K562 (cell line): ENCODE data around the gene MEF2D. TPM values are rescaled to one million over a fixed set of nuclear protein-coding genes. Genes with fewer than 3 reads are reported as not detected.

Source experiments
- ATAC-seq: fragments of 200-7000 bp; cut with Tn5 transposase; 3 replicates; pipeline ENCODE4 v1.9.1; 2020; ENCODE audit warnings: moderate library complexity
- BruUV-seq: library from RNA; stranded (reverse); fragments of 400-500 nt; replicated peaks from 2 replicates; lab custom pipeline; 2021; lab: Mats Ljungman, UMichigan
- CTCF ChIA-PET: fragments of 300-600 bp; formaldehyde crosslinking; extraction: SDS; loops from one replicate; lab custom pipeline; 2021; ENCODE audit warnings: low intra/inter-chr PET ratio; lab: Yijun Ruan, JAX
- POLR2A ChIA-PET: fragments of 300-600, 350-650 bp; sonication (Branson Sonifier 250); formaldehyde crosslinking; extraction: SDS; loops from one replicate; lab custom pipeline; 2021; ENCODE audit warnings: antibody characterized with exemption, inconsistent platforms; lab: Yijun Ruan, JAX
- DNase-seq, 4 experiments: peaks; one replicate each; pipeline versions ENCODE4 v3.0.0 to v3.0.0-alpha.2; 2011 to 2018; ENCODE audit warnings: low spot score in 3 of 4, mixed read lengths in 3 of 4; ENCODE audit errors: extremely low read depth in 1 of 4
- FAIRE-seq: peaks from 2 replicates; lab custom pipeline; 2011; peaks lifted over from hg19 to GRCh38; lab: Jason Lieb, UNC
- H2AFZ ChIP-seq: 2 replicates; pipeline ENCODE4 v1.6.0; 2011; ENCODE audit warnings: low read depth, low read length, control low read depth, inconsistent platforms
- H3K27ac ChIP-seq: fragments of 200-600 bp; 3 replicates; pipeline ENCODE4 v1.8.0; 2011; ENCODE audit warnings: low read depth, mild to moderate bottlenecking, control low read depth, inconsistent platforms, low read length, moderate library complexity, mixed read lengths; ENCODE audit errors: extremely low read depth
- H3K27me3 ChIP-seq, 2 experiments: fragments of 300-600 bp in 1 of 2; 2 replicates in 1 of 2; 3 replicates in 1 of 2; pipeline versions ENCODE4 v1.6.0 to v1.8.0; 2011; ENCODE audit warnings: inconsistent platforms in 2 of 2, low read length in 2 of 2, mild to moderate bottlenecking in 1 of 2, mixed read lengths in 1 of 2, moderate library complexity in 1 of 2; ENCODE audit not compliant: control insufficient read depth in 2 of 2, insufficient read depth in 2 of 2
- H3K36me3 ChIP-seq: fragments of 300-600 bp; 3 replicates; pipeline ENCODE4 v1.8.0; 2011; ENCODE audit warnings: mild to moderate bottlenecking, low read length, inconsistent platforms; ENCODE audit not compliant: control insufficient read depth, insufficient read depth
- H3K4me1 ChIP-seq, 2 experiments: fragments of 200-600 bp in 1 of 2; replicated peaks in 1 of 2; 2 replicates in 1 of 2; 3 replicates in 1 of 2; pipeline versions ENCODE4 v1.5.1 to v1.8.0; 2011; ENCODE audit warnings: inconsistent platforms in 2 of 2, low read length in 2 of 2, mild to moderate bottlenecking in 1 of 2, mixed read lengths in 1 of 2, moderate library complexity in 1 of 2; ENCODE audit not compliant: control insufficient read depth in 2 of 2, insufficient read depth in 2 of 2
- H3K4me2 ChIP-seq: 2 replicates; pipeline ENCODE4 v1.6.1; 2011; ENCODE audit warnings: low read length, control low read depth, inconsistent platforms, mixed read lengths; ENCODE audit not compliant: insufficient read depth
- H3K4me3 ChIP-seq: fragments of 200-600 bp; sonication (generic), shearing (Covaris generic); 2 replicates; pipeline ENCODE4 v1.5.1; 2016; ENCODE audit warnings: control low read depth, inconsistent platforms
- H3K79me2 ChIP-seq: fragments of 200-600 bp; 3 replicates; pipeline ENCODE4 v1.8.0; 2011; ENCODE audit warnings: low read length, inconsistent platforms; ENCODE audit not compliant: control insufficient read depth, insufficient read depth
- H3K9ac ChIP-seq, 2 experiments: 2 replicates each; pipeline versions ENCODE4 v1.6.0 to v1.6.1; 2011; ENCODE audit warnings: low read depth in 2 of 2, low read length in 2 of 2, control low read depth in 1 of 2, inconsistent platforms in 1 of 2, mild to moderate bottlenecking in 1 of 2, mixed read lengths in 1 of 2; ENCODE audit not compliant: insufficient read depth in 1 of 2
- H3K9me1 ChIP-seq: one replicate; pipeline ENCODE4 v1.6.0; 2011; ENCODE audit warnings: inconsistent platforms, mild to moderate bottlenecking, low read length, moderate library complexity; ENCODE audit not compliant: control insufficient read depth, insufficient read depth
- H3K9me3 ChIP-seq: replicated peaks from 2 replicates; pipeline ENCODE4 v1.5.1; 2011; ENCODE audit warnings: low read depth, low read length, inconsistent platforms; ENCODE audit not compliant: control insufficient read depth, insufficient read depth
- H4K20me1 ChIP-seq: replicated peaks from 2 replicates; pipeline ENCODE4 v1.6.1; 2011; ENCODE audit warnings: low read length, inconsistent platforms, mixed read lengths; ENCODE audit not compliant: control insufficient read depth, insufficient read depth
- CEBPG ChIP-seq, 3 experiments: fragments of 200-800 bp in 1 of 3; sonication (Bioruptor generic) in 1 of 3; sonication (generic) in 1 of 3; formaldehyde crosslinking in 1 of 3; IDR thresholded peaks in 2 of 3; conservative IDR thresholded peaks in 1 of 3; 2 replicates each; pipeline versions ENCODE4 v1.6.1 to v1.8.0; 2016 to 2022; ENCODE audit warnings: missing compliant biosample characterization in 2 of 3, missing genetic modification characterization in 2 of 3, mild to moderate bottlenecking in 1 of 3, missing genetic modification reagents in 1 of 3
- GABPB2 ChIP-seq: fragments of 250-450 bp; sonication (Bioruptor Pico); conservative IDR thresholded peaks from 2 replicates; pipeline ENCODE4 v1.5.1; 2021; ENCODE audit warnings: mild to moderate bottlenecking
- MYNN ChIP-seq, 2 experiments: sonication (generic); formaldehyde crosslinking in 1 of 2; IDR thresholded peaks; 2 replicates each; pipeline versions ENCODE4 v1.5.0 to v1.6.1; 2016 to 2020; ENCODE audit warnings: antibody characterized with exemption in 1 of 2, missing genetic modification reagents in 1 of 2
- PCBP1 ChIP-seq: fragments of 200-400 bp; formaldehyde crosslinking; IDR thresholded peaks from 2 replicates; pipeline ENCODE4 v1.6.1; 2018; ENCODE audit warnings: mild to moderate bottlenecking, low read depth, low read length; ENCODE audit not compliant: poor library complexity, severe bottlenecking
- POU5F1 ChIP-seq: fragments of 150-350 bp; IDR thresholded peaks from 2 replicates; pipeline ENCODE4 v1.6.1; 2014; ENCODE audit warnings: borderline replicate concordance, low read length, low read depth, mild to moderate bottlenecking; ENCODE audit not compliant: partially characterized antibody
- U2AF2 ChIP-seq: fragments of 200-400 bp; formaldehyde crosslinking; optimal IDR thresholded peaks from 2 replicates; pipeline ENCODE3; 2017; ENCODE audit warnings: low read depth, mild to moderate bottlenecking, low read length
- ZNF408 ChIP-seq: fragments of 250-450 bp; sonication (Bioruptor Pico); IDR thresholded peaks from 2 replicates; pipeline ENCODE4 v1.4.0; 2020; ENCODE audit warnings: low read depth, mild to moderate bottlenecking, moderate library complexity
- WGBS: fragments of 100-300 bp; shearing (Covaris generic); methylation state at CpG from one replicate; pipeline ENCODE4 v1.1.6; 2016; ENCODE audit warnings: low coverage, mixed read lengths; ENCODE audit not compliant: insufficient coverage; ENCODE audit errors: missing lambda C conversion rate; 5-methylcytosine and 5-hydroxymethylcytosine counted together
- in situ Hi-C: fragments of 300-500 bp; cut with MboI; formaldehyde crosslinking; loops from 4 replicates; pipeline ENCODE4 v1.15.0; 2018; ENCODE audit warnings: inconsistent platforms, mixed read lengths
- intact Hi-C: fragments of 100-400 bp; cut with micrococcal nuclease; formaldehyde crosslinking; loops from 2 replicates; pipeline ENCODE4 v1.14.2; 2022
- polyA plus RNA-seq, 8 experiments: library from polyadenylated mRNA; depleted of rRNA in 4 of 8; stranded (reverse) in 5 of 8; unstranded in 3 of 8; fragments of >200 nt; fragmentation: Nextera tagmentation in 2 of 8; fragmentation: Illumina TruSeq in 1 of 8; extraction: Ambion mirVana in 2 of 8; extraction: Trizol in 1 of 8; gene quantifications; 2 replicates each; pipeline versions ENCODE4 v1.2.1 to v1.2.3, GENCODE V29; 2011 to 2014; ENCODE audit warnings: inconsistent platforms in 1 of 8, missing spikeins in 1 of 8
- total RNA-seq, 7 experiments: library from RNA; depleted of rRNA in 6 of 7; stranded (reverse); fragments of >200 nt in 6 of 7; fragmentation: Illumina TruSeq in 2 of 7; extraction: Trizol in 2 of 7; gene quantifications; 2 replicates each; pipeline versions ENCODE4 v1.2.1 to v1.2.3, GENCODE V29; 2011 to 2021; ENCODE audit warnings: low replicate concordance in 1 of 7
- TF ChIP-seq, protein P1 (sequence below): sonication (generic); formaldehyde crosslinking; IDR thresholded peaks from 2 replicates; pipeline ENCODE4 v1.8.0; 2022; ENCODE audit warnings: missing genetic modification reagents, mild to moderate bottlenecking, borderline replicate concordance
- TF ChIP-seq, protein P2 (sequence below): sonication (generic); formaldehyde crosslinking; IDR thresholded peaks from 2 replicates; pipeline ENCODE4 v1.8.0; 2022; ENCODE audit warnings: mild to moderate bottlenecking, missing genetic modification reagents
- TF ChIP-seq, protein P3 (sequence below): fragments of 450-650 bp; IDR thresholded peaks from 2 replicates; pipeline ENCODE4 v1.7.0; 2016; ENCODE audit warnings: borderline replicate concordance
- TF ChIP-seq, protein P4 (sequence below): fragments of 450-650 bp; IDR thresholded peaks from 2 replicates; pipeline ENCODE4 v1.6.1; 2014; ENCODE audit warnings: low read depth, mild to moderate bottlenecking, moderate library complexity, borderline replicate concordance

Gene MEF2D
- total and polyA plus RNA-seq, 9 of the 15 experiments (the other 6 are each of a cell fraction or from before 2014, with no cell fraction given) = 0.10 to 19.5 (median 2.6) TPM

DNA sequence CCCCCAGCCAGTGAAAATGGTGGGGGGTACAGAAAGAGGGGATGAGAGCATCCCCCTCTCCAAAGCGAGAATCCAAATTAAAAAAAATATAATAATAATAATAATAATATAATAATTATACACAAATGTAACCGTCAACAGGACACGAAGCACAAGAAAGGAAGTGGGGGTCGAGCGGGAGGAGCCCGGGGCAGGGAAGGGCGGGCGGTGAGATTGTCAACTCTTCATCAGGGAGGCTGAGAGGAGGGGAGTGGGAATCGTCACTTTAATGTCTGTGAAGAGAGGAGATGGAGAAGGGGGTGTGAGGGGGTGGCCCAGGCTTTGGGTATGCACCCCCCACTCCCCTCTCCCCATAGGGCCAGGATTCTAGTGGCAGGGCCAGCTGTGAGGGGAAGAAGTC, 33.2 kb downstream of the MEF2D start:
- in situ Hi-C loops = no loop called here
- intact Hi-C loops = no loop called here
- peaks cover 0 to 8% of the 10 kb centered on the region in 2 experiments; a peak in 3 of 5 replicates for H3K4me1 ChIP-seq
- H3K27ac ChIP-seq = no peak overlapping the region
- DNase-seq (no peak), FAIRE-seq (no peak), ATAC-seq (no peak)
- no peaks in the 10 kb centered on the region for H3K79me2 ChIP-seq
- no peak overlapping the region for H3K4me3 ChIP-seq
- no peak overlapping the region for H3K4me2 ChIP-seq
- POLR2A ChIA-PET = no interaction called here
- no peaks in the 10 kb centered on the region for H3K27me3 ChIP-seq
- CTCF ChIA-PET = no interaction called here
- no peak overlapping the region for H3K9ac ChIP-seq
- BruUV-seq = no TSS peak
- 90% methylated on average over 6 of the region's 9 CpGs for WGBS
- no peak for TF ChIP-seq CEBPG (CRISPR knock-in tag; IDR thresholded peaks at IDR 0.05)
- no peak for TF ChIP-seq CEBPG (tag; conservative IDR thresholded peaks at IDR 0.05 in 1 of 2, IDR thresholded peaks at IDR 0.05 in 1 of 2)
- TF ChIP-seq, protein P1, sequence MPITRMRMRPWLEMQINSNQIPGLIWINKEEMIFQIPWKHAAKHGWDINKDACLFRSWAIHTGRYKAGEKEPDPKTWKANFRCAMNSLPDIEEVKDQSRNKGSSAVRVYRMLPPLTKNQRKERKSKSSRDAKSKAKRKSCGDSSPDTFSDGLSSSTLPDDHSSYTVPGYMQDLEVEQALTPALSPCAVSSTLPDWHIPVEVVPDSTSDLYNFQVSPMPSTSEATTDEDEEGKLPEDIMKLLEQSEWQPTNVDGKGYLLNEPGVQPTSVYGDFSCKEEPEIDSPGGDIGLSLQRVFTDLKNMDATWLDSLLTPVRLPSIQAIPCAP (CRISPR knock-in tag) = no peak
- no peak for TF ChIP-seq PCBP1
- no peak for TF ChIP-seq MYNN (IDR thresholded peaks at IDR 0.05)
- no peak for TF ChIP-seq MYNN (CRISPR knock-in tag; IDR thresholded peaks at IDR 0.05)
- TF ChIP-seq, protein P2, sequence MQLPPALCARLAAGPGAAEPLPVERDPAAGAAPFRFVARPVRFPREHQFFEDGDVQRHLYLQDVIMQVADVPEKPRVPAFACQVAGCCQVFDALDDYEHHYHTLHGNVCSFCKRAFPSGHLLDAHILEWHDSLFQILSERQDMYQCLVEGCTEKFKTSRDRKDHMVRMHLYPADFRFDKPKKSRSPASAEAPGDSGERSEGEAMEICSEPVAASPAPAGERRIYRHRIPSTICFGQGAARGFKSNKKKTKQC (CRISPR knock-in tag) = no peak
- no peak for TF ChIP-seq U2AF2
- TF ChIP-seq ZNF408 (CRISPR knock-in tag) = no peak
- TF ChIP-seq, protein P3, sequence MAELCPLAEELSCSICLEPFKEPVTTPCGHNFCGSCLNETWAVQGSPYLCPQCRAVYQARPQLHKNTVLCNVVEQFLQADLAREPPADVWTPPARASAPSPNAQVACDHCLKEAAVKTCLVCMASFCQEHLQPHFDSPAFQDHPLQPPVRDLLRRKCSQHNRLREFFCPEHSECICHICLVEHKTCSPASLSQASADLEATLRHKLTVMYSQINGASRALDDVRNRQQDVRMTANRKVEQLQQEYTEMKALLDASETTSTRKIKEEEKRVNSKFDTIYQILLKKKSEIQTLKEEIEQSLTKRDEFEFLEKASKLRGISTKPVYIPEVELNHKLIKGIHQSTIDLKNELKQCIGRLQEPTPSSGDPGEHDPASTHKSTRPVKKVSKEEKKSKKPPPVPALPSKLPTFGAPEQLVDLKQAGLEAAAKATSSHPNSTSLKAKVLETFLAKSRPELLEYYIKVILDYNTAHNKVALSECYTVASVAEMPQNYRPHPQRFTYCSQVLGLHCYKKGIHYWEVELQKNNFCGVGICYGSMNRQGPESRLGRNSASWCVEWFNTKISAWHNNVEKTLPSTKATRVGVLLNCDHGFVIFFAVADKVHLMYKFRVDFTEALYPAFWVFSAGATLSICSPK = no peak
- TF ChIP-seq, protein P4, sequence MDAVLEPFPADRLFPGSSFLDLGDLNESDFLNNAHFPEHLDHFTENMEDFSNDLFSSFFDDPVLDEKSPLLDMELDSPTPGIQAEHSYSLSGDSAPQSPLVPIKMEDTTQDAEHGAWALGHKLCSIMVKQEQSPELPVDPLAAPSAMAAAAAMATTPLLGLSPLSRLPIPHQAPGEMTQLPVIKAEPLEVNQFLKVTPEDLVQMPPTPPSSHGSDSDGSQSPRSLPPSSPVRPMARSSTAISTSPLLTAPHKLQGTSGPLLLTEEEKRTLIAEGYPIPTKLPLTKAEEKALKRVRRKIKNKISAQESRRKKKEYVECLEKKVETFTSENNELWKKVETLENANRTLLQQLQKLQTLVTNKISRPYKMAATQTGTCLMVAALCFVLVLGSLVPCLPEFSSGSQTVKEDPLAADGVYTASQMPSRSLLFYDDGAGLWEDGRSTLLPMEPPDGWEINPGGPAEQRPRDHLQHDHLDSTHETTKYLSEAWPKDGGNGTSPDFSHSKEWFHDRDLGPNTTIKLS = no peak
- TF ChIP-seq POU5F1 = no peak
- no peak for TF ChIP-seq GABPB2
- H3K36me3 ChIP-seq = peaks cover 29% of the 10 kb centered on the region; the same call in 2 of the 3 replicates
- no peaks in the 10 kb centered on the region for H3K9me3 ChIP-seq
- H4K20me1 ChIP-seq = no peaks in the 10 kb centered on the region; the same call in 1 of the 2 replicates
- no peak overlapping the region for H2AFZ ChIP-seq
- no peaks in the 10 kb centered on the region for H3K9me1 ChIP-seq
